GM18502 (cell line): ENCODE results near the gene S100PBP.
A peak's percentile ranks its signal among the peaks of the same experiment; 100 is the strongest.

Source experiments
- ATAC-seq: cut with Tn5 transposase; IDR thresholded peaks from one replicate; pipeline ENCODE4 v1.9.1; 2021; ENCODE audit warnings: mild to moderate bottlenecking; ENCODE audit not compliant: unreplicated experiment, poor library complexity

The S100PBP gene

DNA sequence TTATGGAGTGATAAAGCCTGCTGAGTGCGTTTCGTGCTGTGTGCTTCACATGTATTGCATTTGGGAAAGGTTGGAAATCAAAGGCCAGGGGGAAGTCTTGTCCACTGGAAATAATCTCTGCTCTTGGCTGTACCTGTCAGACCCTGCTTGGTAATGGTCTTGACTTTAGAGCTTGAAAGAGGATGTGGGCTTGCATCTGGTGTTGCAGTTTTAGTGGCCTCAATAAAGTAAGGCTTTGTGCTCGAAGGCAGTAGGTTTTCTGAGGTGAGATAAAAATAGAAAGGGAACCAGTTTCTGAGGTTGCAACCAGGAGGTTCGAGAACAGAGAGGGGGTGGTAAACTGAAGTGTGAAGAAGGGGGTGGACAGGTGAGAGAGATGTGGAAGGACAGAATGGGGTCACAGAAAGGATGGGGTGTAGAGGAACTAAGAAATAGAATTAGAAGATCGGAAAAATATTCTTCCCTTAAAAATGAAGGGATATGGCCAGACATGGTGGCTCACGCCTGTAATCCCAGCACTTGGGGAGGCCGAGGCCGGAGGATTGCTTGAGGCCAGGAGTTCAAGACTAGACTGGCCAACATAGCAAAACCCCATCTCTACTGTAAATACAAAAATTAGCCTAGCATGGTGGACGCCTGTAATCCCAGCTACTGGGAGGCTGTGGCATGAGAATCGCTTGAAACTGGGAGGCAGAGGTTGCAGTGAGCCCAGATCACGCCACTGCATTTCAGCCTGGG lies 1.5 kb downstream of the S100PBP start:
- peak; percentile 39 for ATAC-seq

DNA sequence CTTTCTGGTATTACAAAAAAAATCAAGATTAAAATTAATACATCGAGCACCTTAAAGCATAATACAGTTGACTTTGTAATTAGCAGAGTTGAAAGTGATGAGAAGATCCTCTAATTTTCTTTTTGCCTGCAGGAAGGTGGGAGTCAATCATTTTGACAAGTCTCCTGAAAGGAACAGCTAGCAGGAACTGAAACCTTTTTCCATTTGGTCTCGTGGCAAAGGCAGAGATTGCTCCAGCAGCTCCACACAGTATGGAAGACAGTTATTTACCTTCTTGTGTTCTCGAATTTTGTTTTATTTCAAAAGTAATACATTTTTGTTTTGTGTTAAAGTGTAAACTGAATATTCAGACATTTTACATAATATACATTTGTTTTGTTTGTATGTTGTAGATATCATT lies 7.7 kb downstream of the S100PBP start:
- no peak for ATAC-seq

DNA sequence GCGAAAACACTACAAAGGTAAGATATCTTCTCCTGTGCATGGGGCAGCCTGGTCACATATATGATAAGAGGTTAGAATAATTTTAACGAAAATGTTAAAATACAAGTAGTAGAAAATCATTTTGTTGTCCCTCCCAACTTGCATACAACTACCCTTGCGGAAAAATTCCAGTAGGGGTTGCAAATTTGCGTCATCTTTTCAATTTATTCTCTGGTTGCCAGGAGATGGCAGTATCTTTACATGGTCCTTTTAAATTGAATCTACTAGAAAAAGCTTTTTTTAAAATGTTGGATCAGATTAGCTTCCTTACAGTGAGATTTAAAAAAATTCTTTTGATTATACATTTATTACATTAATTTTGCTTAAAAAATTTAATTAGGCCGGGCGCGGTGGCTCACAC lies 10.9 kb downstream of the S100PBP start:
- no peak for ATAC-seq

DNA sequence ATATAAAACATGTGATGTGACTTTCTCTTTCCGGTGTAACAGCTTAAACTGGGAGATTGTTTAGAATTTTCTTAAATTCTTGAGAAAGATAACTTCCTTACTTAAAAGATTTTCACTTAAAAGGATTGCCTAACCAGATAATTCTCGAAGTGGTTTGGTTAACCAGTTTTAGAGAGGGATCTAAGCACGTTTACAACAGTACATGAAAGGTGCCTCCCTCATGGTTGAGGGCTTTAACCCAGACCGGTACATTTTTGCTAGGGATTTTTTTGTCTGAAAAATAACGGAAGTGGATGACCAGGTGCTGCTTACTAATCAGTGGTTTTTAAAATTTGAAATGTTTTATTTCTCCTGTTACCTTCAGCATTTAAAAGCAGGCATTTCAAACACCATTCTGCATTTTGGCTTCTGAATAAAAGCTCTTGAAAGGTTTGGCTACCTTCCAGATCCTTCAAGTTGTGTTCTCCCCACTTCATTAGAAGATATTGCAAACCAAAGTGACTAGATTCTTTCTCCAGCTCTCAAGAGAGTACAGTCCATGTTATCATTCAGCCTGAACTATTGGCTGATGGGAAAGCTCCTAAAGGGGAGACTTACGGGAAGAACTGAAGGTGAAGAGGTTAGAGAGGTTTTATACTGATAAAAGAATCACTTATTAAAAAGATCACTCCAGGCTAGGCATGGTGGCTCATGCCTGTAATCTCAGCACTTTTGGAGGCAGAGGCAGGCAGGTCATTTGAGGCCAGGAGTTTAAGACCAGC lies 12.8 kb downstream of the S100PBP start:
- no peak for ATAC-seq

DNA sequence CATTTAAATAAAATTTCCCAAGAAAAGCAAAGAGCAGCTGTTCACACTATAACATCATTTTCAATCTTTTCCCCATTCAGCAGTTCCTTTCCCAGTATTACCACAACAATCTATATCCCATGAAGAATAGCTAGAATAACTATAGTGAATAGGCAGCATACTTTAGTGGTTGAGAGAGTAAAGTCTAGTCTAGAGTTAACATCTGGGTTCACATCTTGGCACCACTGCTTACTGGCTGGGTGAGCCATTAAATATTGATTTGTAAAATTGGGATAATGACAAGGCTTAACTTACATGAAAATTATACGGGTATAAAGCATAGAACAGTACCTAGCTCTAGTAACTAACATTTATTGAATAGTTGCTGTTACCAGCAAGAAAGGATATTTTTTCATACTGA lies 14.4 kb downstream of the S100PBP start:
- ATAC-seq, result no peak

DNA sequence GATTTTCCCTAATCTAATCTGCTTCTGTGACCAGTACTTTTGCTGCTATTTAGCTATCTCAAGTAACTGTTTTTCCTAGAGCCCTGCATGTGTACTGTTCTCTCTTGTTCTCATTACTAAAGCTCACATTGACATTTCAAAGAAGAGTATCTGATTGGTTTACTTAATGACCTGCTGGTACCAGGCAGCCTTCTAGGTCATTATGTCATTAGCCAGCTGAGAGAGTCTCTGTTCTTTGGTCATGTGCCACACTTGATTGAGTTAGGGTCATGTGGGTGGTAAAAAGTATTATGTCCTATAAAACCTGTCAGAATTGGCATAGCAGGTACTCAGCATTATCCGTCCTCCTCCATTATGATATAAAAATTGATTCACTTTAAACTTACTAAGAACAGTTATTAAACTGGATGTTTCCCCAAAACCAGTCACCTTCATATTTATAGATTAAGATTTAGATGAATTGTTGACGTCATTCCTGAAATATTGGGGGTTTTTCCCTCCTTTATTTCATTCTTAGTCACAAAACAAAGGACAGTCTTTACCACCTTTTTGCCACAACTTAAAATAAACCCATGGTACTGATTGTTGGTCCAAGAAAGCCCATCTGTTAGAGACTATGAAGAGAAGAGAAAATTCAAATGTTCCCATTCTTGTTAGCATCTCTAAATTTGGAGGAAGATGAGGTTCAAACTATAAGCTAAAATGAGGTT lies 31.1 kb downstream of the S100PBP start:
- ATAC-seq, result no peak

DNA sequence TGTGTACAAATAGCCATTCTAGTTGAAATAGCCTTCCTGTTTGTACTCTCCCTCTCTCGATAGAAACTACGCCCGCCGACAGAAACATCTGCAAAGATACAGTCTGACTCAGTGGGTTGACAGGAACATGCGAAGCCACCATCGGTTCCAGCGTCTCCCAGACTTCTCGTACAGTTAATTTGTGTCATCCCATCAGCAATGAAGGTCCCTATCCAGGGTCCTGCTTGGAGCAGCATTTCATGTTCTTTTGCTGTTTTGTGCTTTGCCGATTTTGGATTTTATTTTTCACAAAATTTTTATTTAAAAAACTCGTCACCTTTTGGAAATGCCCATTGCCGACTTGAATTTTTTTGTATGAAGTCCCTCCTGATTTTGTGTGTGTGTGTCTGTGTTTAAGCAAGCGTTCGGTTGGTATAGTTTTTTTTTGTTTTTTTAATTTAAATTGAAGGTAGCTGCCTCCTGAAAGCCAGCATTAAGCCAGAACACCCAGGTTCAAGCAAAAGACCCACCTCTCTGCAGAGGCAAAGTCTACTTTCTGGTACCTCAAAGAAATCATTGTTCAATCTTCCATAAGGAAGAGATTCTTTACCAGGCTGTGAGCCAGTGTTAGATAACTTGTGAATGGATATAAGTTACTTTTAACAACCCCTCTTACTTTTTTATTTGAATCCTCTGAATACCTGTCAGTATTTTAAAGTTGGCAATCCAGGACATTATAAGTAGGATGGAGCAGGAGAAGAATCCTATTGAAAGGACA lies 38.6 kb downstream of the S100PBP start:
- no peak for ATAC-seq

DNA sequence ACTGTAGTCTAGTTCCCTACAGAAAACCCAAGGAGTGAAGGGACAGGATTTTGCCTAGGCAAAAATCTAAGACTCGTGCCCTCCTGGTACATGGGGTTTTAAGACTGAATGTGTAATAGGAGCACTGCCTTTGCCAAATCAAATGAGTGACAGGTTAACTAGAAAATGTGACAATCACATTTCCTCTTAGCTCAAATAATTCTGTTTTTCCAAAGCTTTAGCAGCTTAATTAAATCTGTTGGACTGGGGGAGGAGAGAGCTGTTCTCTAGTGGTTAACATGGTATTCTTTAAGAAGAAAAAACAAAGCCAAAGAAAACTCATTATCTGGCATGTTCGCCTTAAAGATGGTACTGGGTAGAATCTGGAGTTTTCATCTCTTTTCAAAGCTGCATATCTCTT lies 40.7 kb downstream of the S100PBP start:
- ATAC-seq, result no peak

DNA sequence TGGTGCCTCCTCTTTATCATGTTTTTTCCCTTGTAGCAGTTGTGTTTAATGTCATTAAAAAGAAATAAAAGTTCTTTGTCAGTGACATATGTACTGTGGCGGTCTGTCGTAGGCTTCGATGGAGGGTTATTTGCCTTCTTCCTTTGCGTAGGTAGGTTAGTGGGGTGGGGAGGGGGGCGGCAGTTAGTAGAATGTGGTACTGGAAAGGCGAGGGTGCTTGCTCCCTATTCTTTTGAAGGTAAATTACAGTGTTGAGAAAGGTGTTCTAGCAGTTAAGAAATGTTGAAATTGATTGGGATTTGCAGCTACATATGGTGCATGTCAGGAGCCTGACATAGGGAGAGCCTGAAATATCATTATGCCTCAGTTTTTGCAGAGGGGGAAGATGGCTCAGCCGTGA lies 41.3 kb downstream of the S100PBP start:
- no peak for ATAC-seq

DNA sequence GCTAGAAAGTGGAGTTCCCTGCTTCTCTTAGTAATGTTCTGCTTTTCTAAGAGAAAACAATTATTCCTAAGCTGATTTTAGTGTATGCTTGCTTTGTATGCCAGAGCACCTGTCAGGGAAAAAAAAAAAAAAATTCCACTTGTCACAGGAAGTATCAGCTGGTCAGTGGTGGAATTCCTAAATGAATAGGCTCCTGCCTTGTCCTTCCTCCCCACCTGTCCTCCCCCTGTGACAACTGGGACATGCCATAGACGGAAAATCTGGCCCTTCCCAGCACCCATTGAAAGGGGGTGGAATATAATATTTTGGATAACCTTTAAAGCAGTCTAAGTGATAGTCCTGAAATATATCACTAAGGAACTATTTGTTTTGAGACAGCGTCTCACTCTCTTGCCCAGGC lies 42.5 kb downstream of the S100PBP start:
- ATAC-seq, result no peak

DNA sequence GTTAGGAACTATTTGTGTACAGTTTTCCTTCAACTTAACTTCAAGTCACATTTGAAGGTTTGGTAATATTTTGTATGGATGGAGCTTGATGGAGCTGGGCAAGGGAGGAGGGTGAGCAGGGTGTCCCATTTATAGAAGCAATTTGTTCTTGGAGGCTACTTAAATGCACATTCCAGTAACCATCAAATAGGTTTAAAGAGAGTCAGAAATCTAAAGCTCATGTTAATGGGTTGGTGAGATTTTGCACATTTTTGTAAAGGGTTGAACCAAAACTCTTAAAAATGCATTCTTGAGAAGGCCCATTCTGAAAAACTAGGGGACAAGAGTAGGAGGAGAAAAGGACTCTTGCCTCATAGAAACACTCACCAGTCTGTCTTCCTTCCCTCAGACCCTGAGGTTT lies 43.1 kb downstream of the S100PBP start:
- no peak for ATAC-seq

DNA sequence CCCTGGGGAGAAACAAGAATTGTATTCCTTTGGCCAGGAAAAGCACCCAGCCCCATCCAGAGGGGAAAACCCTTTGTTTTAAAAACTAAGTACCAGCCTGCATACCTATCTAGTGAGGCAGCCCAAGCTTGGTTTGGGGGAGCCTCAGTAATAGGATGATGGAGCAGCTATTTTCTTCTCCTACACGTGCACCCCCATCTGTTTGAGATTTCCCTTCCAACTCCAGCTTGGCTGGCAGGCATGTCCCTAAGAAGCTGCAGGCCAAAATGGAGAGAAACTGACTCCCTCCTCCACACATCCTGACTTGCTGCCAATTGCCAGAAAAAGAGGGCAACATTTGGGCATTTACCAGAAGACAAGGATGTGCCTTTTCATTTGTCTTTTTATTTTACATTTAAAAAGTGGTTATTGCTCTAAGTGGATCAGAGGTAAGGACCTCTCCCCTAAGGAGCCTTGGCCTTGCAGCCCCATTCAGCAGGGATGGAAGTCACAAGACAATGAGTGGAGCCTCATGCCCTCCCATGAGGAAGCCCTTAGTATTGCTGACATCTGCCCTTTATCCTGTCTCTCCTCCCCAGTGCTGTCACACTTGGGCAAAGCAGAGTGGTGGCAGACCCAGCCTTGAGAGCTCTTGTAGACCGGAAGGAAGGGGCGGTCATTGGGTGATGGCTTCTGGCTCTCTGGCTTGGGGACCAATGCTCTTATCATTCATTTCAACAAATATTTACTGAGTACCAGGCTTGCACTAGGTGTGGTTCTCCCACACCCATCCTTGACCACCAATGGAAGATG lies 44.6 kb downstream of the S100PBP start:
- no peak for ATAC-seq

DNA sequence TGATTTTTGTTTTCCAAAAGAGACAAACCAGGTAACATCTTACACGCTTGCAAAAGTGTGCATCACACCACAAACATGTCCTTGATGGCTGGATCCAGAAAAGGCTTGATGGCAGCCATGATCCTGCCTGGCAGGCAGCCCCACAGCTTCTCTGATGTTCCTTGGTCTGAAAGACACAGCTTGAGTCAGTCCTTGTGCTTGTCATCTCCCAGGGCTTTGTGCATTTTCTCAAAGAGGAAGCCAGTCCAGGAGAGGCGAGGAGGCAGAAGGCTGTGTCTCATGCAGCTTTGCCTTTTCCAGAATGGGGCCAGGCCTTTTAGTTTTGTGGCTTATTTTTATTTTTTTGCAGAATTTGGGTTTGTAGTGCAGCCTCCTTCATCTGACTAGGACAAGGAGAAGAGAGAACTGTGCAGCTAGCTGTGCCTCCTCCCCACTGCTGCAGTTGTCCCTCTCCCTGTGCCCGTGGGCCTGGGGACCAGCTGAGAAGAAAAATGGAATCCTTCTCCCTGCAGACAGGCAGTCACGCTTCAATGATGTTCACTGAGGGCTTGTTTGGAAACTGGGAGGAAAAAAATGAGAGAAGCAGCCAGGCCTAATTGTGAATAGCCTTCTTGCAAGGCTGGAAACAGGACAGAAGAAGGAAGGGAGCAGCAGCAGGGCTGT lies 45.9 kb downstream of the S100PBP start:
- no peak for ATAC-seq

DNA sequence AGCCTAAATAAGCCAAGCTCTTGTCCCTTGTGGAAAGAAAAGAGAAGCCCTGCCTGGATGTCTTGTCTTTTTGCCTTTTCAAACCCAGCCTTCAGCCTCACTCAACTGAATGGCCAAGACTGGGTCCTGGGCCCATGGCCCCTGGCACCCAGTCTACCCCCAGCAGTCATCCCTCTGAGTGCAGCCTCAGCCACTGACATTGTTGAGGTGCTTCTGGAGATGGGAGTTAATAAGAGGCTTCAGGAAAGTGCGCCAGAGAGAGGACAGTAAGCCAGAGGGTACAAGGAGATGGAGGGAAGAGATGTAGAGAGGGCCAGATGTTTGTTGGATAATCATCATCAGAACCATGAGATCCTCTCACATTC lies 46.4 kb downstream of the S100PBP start:
- no peak for ATAC-seq

DNA sequence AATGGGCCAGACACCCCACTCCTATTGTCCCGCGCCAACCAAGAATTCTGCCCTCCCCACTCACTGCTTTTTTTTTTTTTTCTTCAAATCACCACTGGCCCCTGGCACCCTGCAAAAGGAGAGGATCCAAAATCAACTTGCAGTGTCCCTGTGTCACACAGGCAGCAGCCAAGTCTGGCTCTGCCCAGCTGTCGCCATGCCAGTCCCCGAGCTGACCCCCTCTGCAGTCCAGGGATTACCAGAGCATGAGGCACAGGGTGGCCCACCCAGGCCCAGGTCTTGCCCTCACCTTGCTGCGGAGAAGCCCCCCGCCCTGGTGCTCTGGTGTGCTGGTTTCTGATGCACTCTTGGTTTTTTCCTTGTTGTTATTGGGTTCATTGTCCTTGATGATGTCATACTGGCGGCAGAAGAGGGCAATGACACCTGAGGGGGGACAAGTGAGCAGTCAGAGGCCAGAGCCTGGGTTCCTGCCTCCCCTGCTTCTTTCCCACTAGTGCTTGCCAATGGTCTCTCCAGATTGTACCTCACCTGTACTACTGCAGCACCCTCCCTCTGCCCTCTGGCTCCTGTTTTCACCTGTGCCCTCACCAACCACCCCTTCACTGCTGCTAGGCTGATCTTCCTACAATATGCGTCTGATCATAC lies 47.0 kb downstream of the S100PBP start:
- ATAC-seq, result no peak

DNA sequence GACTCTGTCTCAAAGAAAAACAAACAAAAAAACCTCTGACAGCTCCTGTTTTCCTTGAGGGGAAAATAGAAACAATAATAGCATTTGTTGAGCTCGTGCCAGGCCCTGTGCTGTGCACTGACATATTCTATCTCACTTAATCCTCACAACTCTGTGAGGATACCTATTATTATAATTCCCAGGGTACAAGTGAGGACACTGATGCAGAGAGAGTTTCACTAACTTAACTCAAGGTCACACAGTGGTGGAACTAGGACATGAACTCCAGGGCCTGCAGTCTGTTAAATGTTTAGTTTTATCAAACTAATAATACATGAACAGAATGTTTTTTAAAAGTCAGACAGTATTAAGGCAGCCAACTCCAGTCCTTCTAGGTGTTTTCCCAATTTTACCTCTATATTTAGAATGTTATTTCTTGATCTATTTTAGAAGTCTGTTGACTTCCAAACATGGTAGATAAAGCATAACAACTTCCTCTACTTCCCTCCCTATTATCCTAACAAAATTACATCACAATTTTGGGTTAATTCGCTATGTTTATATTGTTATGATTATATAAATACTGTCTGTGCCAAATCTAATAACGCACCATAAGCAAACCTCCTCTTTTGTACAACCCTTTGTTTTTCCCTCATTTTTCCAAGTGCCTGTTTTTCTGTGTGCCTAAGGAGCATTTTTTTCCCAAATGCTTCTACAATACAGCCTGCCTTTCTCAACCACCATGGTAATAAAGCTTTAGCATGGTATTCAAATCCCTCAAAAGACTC lies 48.4 kb downstream of the S100PBP start:
- no peak for ATAC-seq

DNA sequence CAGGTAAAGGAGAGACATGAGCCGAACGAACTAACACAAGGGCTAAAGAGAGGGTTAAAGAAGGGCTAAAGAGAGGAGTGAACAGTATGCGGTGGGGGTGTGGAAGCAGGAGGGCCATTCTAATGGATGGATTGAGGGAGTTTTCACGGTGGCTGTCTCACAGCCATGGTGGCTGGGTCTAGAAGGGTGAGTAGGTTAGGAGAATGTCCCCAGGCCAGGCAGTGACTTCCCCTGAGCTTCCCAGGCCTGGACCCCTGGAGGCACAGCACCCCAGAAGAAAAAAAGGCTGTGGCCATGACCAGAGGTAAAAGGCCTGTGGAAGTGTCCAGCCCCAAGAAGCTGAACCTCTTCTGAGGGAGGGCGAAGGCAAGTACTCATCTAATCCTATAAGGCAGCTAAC lies 49.7 kb downstream of the S100PBP start:
- no peak for ATAC-seq

DNA sequence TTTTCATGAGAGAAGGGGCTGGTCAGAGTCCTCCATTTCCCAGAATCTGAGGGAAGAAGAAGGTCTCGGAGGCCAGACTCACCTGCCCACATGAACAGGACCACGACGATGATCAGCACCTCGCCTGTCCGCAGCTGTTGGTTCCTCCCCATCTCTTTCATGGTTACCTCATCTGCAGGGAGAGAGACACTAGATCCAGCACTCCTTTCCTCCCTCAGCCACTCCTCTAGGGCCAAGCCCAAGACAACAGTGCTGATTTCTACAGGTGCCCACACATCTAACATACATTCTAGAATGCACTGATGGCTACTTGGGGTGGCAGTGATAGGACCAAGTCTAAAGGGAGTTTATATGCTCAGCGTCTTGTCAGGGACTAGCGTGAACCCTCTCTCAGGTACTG lies 50.2 kb downstream of the S100PBP start:
- ATAC-seq, result no peak
